HEK293 (cell line): ENCODE results near the gene RNPEP.

ENCODE experiments used
- CTCF ChIA-PET: fragments of 350-600 bp; formaldehyde crosslinking; extraction: SDS; loops from one replicate; lab custom pipeline; 2021; ENCODE audit warnings: antibody characterized with exemption; lab: Yijun Ruan, JAX
- POLR2A ChIA-PET: fragments of 300-600 bp; formaldehyde crosslinking; extraction: SDS; loops from one replicate; lab custom pipeline; 2020; ENCODE audit warnings: antibody characterized with exemption, inconsistent platforms; lab: Yijun Ruan, JAX
- H3K27ac ChIP-seq: fragments of 200-500 bp; sonication (Bioruptor generic); 2 replicates; pipeline ENCODE4 v1.5.1; 2014; ENCODE audit warnings: low read depth, low read length, control low read depth, inconsistent platforms; ENCODE audit errors: extremely low read depth
- H3K36me3 ChIP-seq, 2 experiments: fragments of 200-500 bp in 1 of 2; sonication (Bioruptor generic) in 1 of 2; 1 replicate in 1 of 2; 2 replicates in 1 of 2; pipeline ENCODE4 v1.5.1; 2014 to 2017; ENCODE audit warnings: inconsistent platforms in 2 of 2, low read length in 2 of 2; ENCODE audit not compliant: control insufficient read depth in 2 of 2, insufficient read depth in 1 of 2
- H3K4me1 ChIP-seq: fragments of 200-500 bp; sonication (Bioruptor generic); 2 replicates; pipeline ENCODE4 v1.5.1; 2014; ENCODE audit warnings: mild to moderate bottlenecking, low read length, inconsistent platforms; ENCODE audit not compliant: control insufficient read depth, insufficient read depth
- H3K4me3 ChIP-seq: 2 replicates; pipeline ENCODE4 v1.5.1; 2011; ENCODE audit warnings: low read depth, mild to moderate bottlenecking, control low read depth, low read length, moderate library complexity
- H3K9me3 ChIP-seq: fragments of 200-500 bp; sonication (Bioruptor generic); 2 replicates; pipeline ENCODE4 v1.5.1; 2014; ENCODE audit warnings: low read depth, low read length, inconsistent platforms; ENCODE audit not compliant: control insufficient read depth, insufficient read depth
- GFI1B ChIP-seq: fragments of 450-650 bp; formaldehyde crosslinking; IDR thresholded peaks from 2 replicates; pipeline ENCODE4 v1.5.1; 2016; ENCODE audit warnings: missing biosample characterization, missing genetic modification characterization
- GLIS1 ChIP-seq: fragments of 450-650 bp; formaldehyde crosslinking; IDR thresholded peaks from 2 replicates; pipeline ENCODE4 v1.5.1; 2016; ENCODE audit warnings: missing biosample characterization, missing genetic modification characterization
- HOXD13 ChIP-seq: sonication (generic); formaldehyde crosslinking; IDR thresholded peaks from 2 replicates; pipeline ENCODE4 v1.8.0; 2022; ENCODE audit warnings: missing genetic modification reagents, borderline replicate concordance
- IKZF3 ChIP-seq: fragments of 450-650 bp; IDR thresholded peaks from 2 replicates; pipeline ENCODE4 v1.5.0; 2018; ENCODE audit warnings: missing biosample characterization, mild to moderate bottlenecking, missing genetic modification characterization, moderate library complexity
- MYNN ChIP-seq: fragments of 450-650 bp; formaldehyde crosslinking; IDR thresholded peaks from 2 replicates; pipeline ENCODE4 v1.5.1; 2016; ENCODE audit warnings: missing biosample characterization, missing genetic modification characterization, borderline replicate concordance
- MZF1 ChIP-seq: fragments of 450-650 bp; formaldehyde crosslinking; IDR thresholded peaks from 2 replicates; pipeline ENCODE4 v1.5.1; 2017; ENCODE audit warnings: missing biosample characterization, missing genetic modification characterization, borderline replicate concordance
- SP2 ChIP-seq: fragments of 450-650 bp; formaldehyde crosslinking; IDR thresholded peaks from 2 replicates; pipeline ENCODE4 v1.5.1; 2016; ENCODE audit warnings: missing biosample characterization, missing genetic modification characterization
- TRIM28 ChIP-seq: IDR thresholded peaks from 2 replicates; pipeline ENCODE4 v1.6.1; 2011; ENCODE audit warnings: low read length, control low read depth, borderline replicate concordance
- ZFP37 ChIP-seq: fragments of 450-650 bp; formaldehyde crosslinking; IDR thresholded peaks from 2 replicates; pipeline ENCODE4 v1.5.1; 2016; ENCODE audit warnings: missing biosample characterization, missing genetic modification characterization
- ZFP41 ChIP-seq: fragments of 450-650 bp; formaldehyde crosslinking; IDR thresholded peaks from 2 replicates; pipeline ENCODE4 v1.5.1; 2016; ENCODE audit warnings: missing biosample characterization, missing genetic modification characterization, borderline replicate concordance
- ZNF10 ChIP-seq: fragments of 450-650 bp; formaldehyde crosslinking; IDR thresholded peaks from 2 replicates; pipeline ENCODE4 v1.5.1; 2017; ENCODE audit warnings: missing biosample characterization, missing genetic modification characterization
- ZNF292 ChIP-seq: fragments of 450-650 bp; formaldehyde crosslinking; IDR thresholded peaks from 2 replicates; pipeline ENCODE4 v1.5.1; 2016; ENCODE audit warnings: low read depth, missing biosample characterization, missing genetic modification characterization, borderline replicate concordance
- ZNF394 ChIP-seq: fragments of 450-650 bp; formaldehyde crosslinking; IDR thresholded peaks from 2 replicates; pipeline ENCODE4 v1.5.1; 2016; ENCODE audit warnings: missing biosample characterization, missing genetic modification characterization, mild to moderate bottlenecking, moderate library complexity, borderline replicate concordance
- ZNF514 ChIP-seq: fragments of 450-650 bp; formaldehyde crosslinking; IDR thresholded peaks from 2 replicates; pipeline ENCODE4 v1.5.1; 2016; ENCODE audit warnings: missing biosample characterization, missing genetic modification characterization
- ZNF529 ChIP-seq: fragments of 450-650 bp; formaldehyde crosslinking; IDR thresholded peaks from 2 replicates; pipeline ENCODE4 v1.5.1; 2017; ENCODE audit warnings: missing genetic modification characterization, missing biosample characterization; ENCODE audit not compliant: insufficient replicate concordance
- ZNF585B ChIP-seq: fragments of 450-650 bp; formaldehyde crosslinking; IDR thresholded peaks from 2 replicates; pipeline ENCODE4 v1.5.1; 2016; ENCODE audit warnings: missing biosample characterization, missing genetic modification characterization
- ZNF626 ChIP-seq: fragments of 450-650 bp; sonication (Bioruptor Pico); formaldehyde crosslinking; IDR thresholded peaks from 2 replicates; pipeline ENCODE4 v1.5.1; 2018; ENCODE audit warnings: missing biosample characterization, missing genetic modification characterization, inconsistent platforms
- ZNF792 ChIP-seq: fragments of 450-650 bp; formaldehyde crosslinking; IDR thresholded peaks from 2 replicates; pipeline ENCODE4 v1.5.1; 2016; ENCODE audit warnings: missing biosample characterization, missing genetic modification characterization
- TF ChIP-seq, protein P1 (sequence below): fragments of 450-650 bp; formaldehyde crosslinking; IDR thresholded peaks from 2 replicates; pipeline ENCODE4 v1.5.1; 2016; ENCODE audit warnings: missing biosample characterization, missing genetic modification characterization
- TF ChIP-seq, protein P2 (sequence below): fragments of 450-650 bp; formaldehyde crosslinking; IDR thresholded peaks from 2 replicates; pipeline ENCODE4 v1.5.1; 2016; ENCODE audit warnings: missing biosample characterization, missing genetic modification characterization
- TF ChIP-seq, protein P3 (sequence below): fragments of 450-650 bp; formaldehyde crosslinking; IDR thresholded peaks from 2 replicates; pipeline ENCODE4 v1.5.1; 2017; ENCODE audit warnings: missing biosample characterization, mild to moderate bottlenecking, missing genetic modification characterization, moderate library complexity
- TF ChIP-seq, protein P4 (sequence below): fragments of 450-650 bp; formaldehyde crosslinking; IDR thresholded peaks from 2 replicates; pipeline ENCODE4 v1.5.1; 2016; ENCODE audit warnings: missing biosample characterization, missing genetic modification characterization, low read depth

RNPEP gene

DNA sequence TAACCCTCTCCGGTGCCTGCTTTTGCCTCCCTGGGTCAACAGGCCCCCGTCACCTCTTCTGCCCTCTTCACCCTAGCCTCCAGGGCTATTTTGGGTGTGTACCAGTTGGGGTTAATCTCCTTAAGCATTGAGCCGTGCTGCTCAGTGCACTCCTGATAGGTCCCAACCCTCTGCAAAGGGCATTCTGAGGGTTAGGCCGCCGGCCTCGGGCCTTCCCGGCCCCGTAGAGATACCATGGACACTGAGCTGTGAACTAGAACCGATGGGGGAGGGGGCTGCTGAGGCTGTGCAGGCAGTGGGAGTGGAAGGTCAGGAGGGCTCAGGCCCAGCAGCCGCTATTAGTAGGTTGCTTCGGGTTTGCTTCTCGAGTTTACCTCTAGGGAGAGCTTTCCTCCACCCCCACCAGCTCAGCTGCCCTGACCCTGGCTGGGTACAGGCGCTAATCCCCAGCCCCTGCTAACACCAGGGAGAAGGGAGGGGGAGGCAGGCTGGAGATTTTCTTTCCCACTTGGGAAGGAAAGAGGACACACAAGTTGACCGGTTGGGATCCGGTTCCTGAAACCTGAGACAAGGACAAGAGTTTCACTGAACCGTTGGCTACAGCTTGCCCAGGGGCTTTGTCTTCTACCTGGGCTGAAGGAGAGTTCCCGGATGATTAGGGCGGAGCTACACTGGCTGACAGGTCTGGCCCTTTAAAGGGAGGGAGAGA lies 40.9 kb upstream of the RNPEP start:
- no peak overlapping the region for H3K27ac ChIP-seq
- H3K36me3 ChIP-seq, result no peaks in the 10 kb centered on the region
- H3K4me3 ChIP-seq, result no peak overlapping the region
- POLR2A ChIA-PET, result no interaction called here
- H3K9me3 ChIP-seq, result no peaks in the 10 kb centered on the region
- no peaks in the 10 kb centered on the region for H3K4me1 ChIP-seq
- TF ChIP-seq ZNF626 (tag by site-specific recombination), result no peak
- TF ChIP-seq MZF1 (tag by site-specific recombination), result peak; percentile 52
- 0 out of 2 replicates have a peak, but pooled peaks have one; percentile 29 for TF ChIP-seq IKZF3 (tag by site-specific recombination)
- 0 out of 2 replicates have a peak, but pooled peaks have one; percentile 23 for TF ChIP-seq SP2 (tag by site-specific recombination)
- TF ChIP-seq, protein P1, sequence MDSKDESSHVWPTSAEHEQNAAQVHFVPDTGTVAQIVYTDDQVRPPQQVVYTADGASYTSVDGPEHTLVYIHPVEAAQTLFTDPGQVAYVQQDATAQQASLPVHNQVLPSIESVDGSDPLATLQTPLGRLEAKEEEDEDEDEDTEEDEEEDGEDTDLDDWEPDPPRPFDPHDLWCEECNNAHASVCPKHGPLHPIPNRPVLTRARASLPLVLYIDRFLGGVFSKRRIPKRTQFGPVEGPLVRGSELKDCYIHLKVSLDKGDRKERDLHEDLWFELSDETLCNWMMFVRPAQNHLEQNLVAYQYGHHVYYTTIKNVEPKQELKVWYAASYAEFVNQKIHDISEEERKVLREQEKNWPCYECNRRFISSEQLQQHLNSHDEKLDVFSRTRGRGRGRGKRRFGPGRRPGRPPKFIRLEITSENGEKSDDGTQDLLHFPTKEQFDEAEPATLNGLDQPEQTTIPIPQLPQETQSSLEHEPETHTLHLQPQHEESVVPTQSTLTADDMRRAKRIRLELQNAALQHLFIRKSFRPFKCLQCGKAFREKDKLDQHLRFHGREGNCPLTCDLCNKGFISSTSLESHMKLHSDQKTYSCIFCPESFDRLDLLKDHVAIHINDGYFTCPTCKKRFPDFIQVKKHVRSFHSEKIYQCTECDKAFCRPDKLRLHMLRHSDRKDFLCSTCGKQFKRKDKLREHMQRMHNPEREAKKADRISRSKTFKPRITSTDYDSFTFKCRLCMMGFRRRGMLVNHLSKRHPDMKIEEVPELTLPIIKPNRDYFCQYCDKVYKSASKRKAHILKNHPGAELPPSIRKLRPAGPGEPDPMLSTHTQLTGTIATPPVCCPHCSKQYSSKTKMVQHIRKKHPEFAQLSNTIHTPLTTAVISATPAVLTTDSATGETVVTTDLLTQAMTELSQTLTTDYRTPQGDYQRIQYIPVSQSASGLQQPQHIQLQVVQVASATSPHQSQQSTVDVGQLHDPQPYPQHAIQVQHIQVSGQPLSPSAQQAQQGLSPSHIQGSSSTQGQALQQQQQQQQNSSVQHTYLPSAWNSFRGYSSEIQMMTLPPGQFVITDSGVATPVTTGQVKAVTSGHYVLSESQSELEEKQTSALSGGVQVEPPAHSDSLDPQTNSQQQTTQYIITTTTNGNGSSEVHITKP (tag by site-specific recombination), result 0 out of 2 replicates have a peak, but pooled peaks have one; percentile 11
- TF ChIP-seq ZNF792 (tag by site-specific recombination), result no peak
- 0 out of 2 replicates have a peak, but pooled peaks have one; percentile 42 for TF ChIP-seq ZNF10 (tag by site-specific recombination)
- TF ChIP-seq, protein P2, sequence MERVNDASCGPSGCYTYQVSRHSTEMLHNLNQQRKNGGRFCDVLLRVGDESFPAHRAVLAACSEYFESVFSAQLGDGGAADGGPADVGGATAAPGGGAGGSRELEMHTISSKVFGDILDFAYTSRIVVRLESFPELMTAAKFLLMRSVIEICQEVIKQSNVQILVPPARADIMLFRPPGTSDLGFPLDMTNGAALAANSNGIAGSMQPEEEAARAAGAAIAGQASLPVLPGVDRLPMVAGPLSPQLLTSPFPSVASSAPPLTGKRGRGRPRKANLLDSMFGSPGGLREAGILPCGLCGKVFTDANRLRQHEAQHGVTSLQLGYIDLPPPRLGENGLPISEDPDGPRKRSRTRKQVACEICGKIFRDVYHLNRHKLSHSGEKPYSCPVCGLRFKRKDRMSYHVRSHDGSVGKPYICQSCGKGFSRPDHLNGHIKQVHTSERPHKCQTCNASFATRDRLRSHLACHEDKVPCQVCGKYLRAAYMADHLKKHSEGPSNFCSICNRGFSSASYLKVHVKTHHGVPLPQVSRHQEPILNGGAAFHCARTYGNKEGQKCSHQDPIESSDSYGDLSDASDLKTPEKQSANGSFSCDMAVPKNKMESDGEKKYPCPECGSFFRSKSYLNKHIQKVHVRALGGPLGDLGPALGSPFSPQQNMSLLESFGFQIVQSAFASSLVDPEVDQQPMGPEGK (tag by site-specific recombination), result 0 out of 2 replicates have a peak, but pooled peaks have one; percentile 17
- TF ChIP-seq, protein P3, sequence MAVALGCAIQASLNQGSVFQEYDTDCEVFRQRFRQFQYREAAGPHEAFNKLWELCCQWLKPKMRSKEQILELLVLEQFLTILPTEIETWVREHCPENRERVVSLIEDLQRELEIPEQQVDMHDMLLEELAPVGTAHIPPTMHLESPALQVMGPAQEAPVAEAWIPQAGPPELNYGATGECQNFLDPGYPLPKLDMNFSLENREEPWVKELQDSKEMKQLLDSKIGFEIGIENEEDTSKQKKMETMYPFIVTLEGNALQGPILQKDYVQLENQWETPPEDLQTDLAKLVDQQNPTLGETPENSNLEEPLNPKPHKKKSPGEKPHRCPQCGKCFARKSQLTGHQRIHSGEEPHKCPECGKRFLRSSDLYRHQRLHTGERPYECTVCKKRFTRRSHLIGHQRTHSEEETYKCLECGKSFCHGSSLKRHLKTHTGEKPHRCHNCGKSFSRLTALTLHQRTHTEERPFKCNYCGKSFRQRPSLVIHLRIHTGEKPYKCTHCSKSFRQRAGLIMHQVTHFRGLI (tag by site-specific recombination), result no peak
- TF ChIP-seq GLIS1 (tag by site-specific recombination), result peak; percentile 8; the same call in 1 of the 2 replicates
- TF ChIP-seq TRIM28, result peak; percentile 55; the same call in 1 of the 2 replicates
- CTCF ChIA-PET, result interaction anchor here (1.0 to 4.2 kb wide), 2 partner anchors 32 to 46 kb away, joined by 5 to 18 read pairs; no protein-coding TSS in a partner anchor

DNA sequence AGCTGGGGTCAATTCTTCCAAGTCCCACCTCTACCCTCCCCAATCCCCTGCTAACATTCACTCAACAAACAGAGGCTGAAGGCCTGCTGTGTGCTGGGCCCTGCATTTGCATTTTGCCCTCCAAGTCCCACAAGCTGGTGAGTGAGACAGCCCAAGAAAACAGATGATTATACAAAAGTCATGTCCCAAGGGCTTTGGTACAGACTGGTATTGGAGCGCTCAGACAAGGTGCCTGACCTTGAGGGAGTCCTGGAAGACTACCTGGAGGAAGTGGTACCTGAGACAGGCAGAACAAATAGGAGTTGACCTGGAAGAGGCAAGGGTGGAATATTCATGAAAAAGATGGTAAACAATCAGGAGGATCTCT lies 40.3 kb upstream of the RNPEP start:
- ChIA-PET CTCF (interaction anchor here (1.0 to 4.2 kb wide), 2 partner anchors 31 to 46 kb away, joined by 5 to 18 read pairs; no protein-coding TSS in a partner anchor), POLR2A (no interaction called here)
- Histone ChIP-seq H3K36me3 (no peaks in the 10 kb centered on the region), H3K4me1 (no peaks in the 10 kb centered on the region), H3K9me3 (no peaks in the 10 kb centered on the region), H3K4me3 (no peak overlapping the region), H3K27ac (no peak overlapping the region)
- TF ChIP-seq ZNF585B (tag by site-specific recombination) (peak; percentile 77), ZFP37 (tag by site-specific recombination) (no peak)

DNA sequence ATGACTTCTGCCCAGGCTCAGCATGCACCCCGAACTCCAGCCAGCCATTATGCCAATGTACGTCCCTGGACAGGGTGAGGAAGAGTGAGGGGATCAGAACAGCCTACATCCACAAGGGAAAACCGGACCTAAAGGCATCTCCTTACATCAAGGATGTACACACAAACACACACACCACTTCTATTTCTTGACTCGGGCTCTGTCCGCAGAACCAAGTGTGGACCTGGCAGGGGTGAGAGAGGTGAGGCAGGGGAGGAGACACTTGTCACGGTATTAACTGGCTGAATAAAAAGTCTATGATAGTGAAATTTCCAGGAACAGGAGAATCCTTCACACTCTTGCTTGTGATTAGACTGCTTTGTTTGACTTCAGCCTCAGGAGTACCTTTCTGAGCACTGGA lies 38.4 kb upstream of the RNPEP start:
- Histone ChIP-seq H3K9me3 (no peaks in the 10 kb centered on the region), H3K36me3 (no peaks in the 10 kb centered on the region), H3K4me3 (no peak overlapping the region), H3K4me1 (no peaks in the 10 kb centered on the region), H3K27ac (no peak overlapping the region)
- CTCF ChIA-PET, result interaction anchor here (0.6 to 2.6 kb wide), 3 partner anchors 10 to 81 kb away, joined by 3 to 11 read pairs (median 5); no protein-coding TSS in a partner anchor
- POLR2A ChIA-PET, result no interaction called here
- TF ChIP-seq ZNF394, result no peak
- TF ChIP-seq MYNN (tag by site-specific recombination), result no peak
- TF ChIP-seq ZNF529, result no peak
- no peak for TF ChIP-seq ZFP41
- no peak for TF ChIP-seq ZNF292 (tag by site-specific recombination)
- no peak for TF ChIP-seq GFI1B
- TF ChIP-seq ZNF514, result no peak
- TF ChIP-seq, protein P4, sequence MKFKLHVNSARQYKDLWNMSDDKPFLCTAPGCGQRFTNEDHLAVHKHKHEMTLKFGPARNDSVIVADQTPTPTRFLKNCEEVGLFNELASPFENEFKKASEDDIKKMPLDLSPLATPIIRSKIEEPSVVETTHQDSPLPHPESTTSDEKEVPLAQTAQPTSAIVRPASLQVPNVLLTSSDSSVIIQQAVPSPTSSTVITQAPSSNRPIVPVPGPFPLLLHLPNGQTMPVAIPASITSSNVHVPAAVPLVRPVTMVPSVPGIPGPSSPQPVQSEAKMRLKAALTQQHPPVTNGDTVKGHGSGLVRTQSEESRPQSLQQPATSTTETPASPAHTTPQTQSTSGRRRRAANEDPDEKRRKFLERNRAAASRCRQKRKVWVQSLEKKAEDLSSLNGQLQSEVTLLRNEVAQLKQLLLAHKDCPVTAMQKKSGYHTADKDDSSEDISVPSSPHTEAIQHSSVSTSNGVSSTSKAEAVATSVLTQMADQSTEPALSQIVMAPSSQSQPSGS, result no peak
- TF ChIP-seq HOXD13 (CRISPR knock-in tag), result no peak
